Inferior parietal cortex (tissue), 1 donor: ENCODE results near the gene DNAL1.
"Not testable (repeated sequence)": the region's sequence is repeated elsewhere in the genome, so short reads cannot be mapped to it uniquely, and the experiment has no call there.

Source experiments
- DNase-seq: peaks from one replicate; pipeline ENCODE4 v3.0.0-alpha.2; 2016; ENCODE audit errors: extremely low spot score

DNAL1 gene

DNA sequence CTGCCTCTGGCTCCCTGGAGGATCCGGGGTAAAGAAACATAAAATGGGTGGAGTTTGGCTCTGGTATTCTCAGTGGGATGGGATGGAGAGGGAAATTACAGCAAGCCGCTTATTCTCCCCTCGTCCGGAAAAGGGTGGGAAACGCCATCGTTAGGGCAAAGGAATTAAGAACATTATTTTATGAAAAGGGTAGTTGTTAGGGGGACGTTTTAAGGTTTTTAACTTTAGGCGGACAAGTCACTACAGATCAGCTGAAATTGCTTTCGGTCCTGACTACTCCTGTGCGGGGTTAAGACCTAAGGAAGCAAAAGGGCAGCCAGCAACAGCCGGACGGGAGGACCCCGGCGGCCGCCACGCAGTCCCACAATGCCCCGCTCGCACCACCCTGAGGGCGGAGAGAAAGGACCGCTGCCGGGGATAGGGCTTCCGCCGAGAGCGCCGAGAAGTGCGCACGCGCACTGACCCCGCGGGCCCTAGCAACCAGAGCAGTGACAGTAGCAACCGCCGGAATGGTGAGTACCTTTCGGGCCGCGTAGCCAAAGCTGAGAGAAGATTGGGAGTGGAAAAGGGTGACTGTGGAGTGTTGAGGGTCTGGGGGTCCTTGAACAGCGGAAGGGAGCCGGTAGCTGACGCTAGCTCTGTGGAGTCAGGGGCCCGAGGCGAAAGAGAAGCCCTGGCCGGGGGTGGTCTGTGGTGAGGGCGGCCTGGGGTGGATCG is at the start of gene DNAL1:
Gene DNAL1, plus strand, starts transcription at position 456 of the 717 bp plus-strand sequence. Its CDS starts 54 bp downstream, at position 510.
- DNase-seq = peak; percentile 91

DNA sequence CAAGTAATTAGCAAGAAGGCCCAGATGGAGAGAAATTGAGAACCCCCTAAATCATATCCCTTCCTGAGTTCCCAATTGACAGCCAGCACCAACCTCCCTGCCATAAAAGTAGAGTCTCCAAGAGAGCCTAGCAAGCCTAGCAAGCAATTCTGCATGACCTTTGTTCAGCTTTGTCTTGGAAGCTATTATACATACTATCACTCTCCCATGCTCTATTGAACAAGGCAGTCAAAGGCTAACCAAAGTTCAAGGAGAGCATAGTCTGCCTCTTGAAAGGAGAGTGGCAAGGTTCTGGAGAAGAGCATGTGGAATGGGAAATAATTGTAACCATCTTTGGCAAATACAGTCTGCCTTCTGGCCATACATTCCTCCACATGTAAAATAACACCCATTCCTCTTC is 45.3 kb upstream of the DNAL1 start:
- no peak for DNase-seq

DNA sequence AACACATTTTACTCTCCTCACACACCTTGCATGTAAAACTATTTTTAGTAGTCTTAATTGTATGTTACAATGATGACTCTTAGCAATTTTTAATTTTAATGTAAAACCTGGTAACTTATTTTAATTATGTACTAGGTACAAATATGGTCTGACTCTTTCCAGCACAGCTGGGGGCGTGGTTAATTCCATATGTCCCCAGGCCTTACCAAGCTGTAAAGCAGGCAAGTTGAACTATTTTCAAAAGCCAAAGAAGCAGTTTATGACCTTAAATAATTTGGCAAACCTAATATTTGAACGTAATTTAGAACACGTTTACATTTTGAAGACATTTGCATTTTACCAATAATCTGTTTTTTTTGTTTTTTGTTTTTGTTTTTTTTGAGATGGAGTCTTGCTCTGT is 41.8 kb upstream of the DNAL1 start:
- no peak for DNase-seq

GRCh38 chr14:73606271-73606670 is 38.5 kb upstream of the DNAL1 start:
- no peak for DNase-seq

DNA sequence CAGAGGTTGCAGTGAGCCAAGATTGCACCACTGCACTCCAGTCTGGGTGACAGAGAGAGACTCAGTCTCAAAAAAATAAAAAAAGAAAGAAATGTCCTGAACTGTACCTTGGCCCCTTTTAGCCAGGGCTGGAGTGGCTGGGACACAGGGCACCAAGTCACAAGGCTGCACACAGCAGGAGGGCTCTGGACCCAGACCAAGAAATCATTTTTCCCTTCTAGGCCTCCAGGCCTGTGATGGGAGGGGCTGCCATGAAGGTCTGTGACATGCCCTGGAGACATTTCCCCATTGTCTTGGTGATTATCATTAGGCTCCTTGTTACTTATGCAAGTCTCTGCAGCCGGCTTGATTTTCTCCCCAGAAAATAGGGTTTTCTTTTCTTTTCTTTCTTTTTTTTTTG is 37.5 kb upstream of the DNAL1 start:
- no peak for DNase-seq

DNA sequence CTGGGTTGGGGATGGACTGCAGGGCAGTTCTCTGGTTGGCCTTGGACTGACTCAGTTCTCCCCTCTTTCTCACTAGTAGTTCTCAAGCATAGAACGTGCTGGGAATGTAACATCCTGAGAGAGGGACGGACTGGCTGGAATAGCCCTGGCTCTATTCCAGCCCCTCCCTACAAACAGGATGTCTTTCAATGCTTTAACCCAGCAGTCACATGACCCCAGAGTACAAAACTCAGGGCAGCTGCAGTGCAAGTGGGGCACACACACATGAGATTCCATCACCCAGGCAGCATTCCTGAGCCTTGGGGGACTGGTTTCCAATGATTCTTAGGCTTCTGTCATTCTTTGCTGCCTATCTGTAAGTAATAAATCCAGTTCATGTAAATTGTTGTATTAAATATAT is 34.1 kb upstream of the DNAL1 start:
- no peak for DNase-seq

- peak; percentile 57 for DNase-seq
These were observed 32.3 kb upstream of the DNAL1 start, which contains the start of gene ACOT6 for GRCh38 chr14:73612339-73613045. Gene ACOT6 (plus strand): TSS chr14:73612517. CDS start chr14:73612572, 55 bp downstream.

- peak; percentile 34 for DNase-seq
These were observed 31.8 kb upstream of the DNAL1 start for GRCh38 chr14:73613046-73613383.

DNA sequence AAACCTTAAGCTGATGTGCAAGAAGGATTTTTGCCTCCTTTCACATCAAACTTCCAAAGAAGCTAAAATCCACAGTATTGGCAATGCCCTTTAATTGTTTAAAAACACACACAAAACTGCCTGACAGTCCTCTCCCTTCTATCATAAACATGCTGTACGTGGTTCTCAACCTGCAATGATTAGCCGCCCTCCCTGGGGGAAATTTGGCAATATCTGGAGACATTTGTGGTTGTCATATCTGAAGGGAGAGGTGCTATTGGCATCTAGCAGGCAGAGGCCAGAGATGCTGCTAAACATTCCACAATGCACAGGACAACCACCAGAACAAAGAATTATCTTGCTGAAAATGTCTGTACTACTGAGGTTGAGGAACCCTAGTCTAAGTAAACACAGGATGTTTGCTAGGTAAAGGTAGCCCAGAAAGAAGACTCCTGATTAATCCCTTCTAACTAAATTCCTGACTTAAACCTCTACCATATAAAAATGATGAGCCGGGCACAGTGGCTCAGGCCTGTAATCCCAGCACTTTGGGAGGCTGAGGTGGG is 31.3 kb upstream of the DNAL1 start:
- no peak for DNase-seq

DNA sequence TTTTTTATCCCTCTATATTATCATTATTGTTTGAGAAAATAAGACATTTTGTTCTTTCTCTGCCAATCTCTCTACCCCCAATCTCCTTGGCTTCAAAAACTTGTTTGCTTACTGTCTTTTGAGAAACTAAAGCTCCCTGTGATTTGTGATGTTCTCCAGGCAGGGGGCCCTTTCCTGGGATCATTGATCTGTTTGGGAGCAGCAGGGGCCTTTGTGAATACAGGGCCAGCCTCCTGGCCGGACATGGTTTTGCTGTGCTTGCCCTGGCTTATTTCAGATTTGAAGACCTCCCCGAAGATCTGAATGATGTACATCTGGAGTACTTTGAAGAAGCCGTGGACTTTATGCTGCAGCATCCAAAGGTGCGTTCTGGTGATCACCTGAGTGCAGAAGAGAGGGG is 28.0 kb upstream of the DNAL1 start:
- DNase-seq = no peak

- DNase-seq = no peak
These were observed 25.3 kb upstream of the DNAL1 start for GRCh38 chr14:73619524-73619923.

DNA sequence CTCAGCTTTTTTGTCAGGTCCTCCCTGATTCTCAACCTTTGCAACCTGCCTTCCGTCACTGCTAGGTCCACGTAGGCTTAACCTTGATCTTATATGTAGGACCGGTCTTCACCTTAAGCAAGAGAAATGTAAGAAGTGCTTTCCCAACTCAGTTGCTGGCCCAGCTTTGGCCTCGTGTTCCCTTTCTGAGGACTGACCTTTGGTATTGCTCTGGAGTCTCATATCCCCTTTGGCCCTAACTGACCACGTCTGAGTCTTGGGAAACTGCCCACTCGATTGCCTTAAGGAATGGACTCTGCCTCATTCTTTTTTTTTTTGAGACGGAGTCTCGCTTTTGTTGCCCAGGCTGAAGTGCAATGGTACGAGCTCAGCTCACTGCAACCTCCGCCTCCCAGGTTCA is 24.5 kb upstream of the DNAL1 start:
- no peak for DNase-seq

DNA sequence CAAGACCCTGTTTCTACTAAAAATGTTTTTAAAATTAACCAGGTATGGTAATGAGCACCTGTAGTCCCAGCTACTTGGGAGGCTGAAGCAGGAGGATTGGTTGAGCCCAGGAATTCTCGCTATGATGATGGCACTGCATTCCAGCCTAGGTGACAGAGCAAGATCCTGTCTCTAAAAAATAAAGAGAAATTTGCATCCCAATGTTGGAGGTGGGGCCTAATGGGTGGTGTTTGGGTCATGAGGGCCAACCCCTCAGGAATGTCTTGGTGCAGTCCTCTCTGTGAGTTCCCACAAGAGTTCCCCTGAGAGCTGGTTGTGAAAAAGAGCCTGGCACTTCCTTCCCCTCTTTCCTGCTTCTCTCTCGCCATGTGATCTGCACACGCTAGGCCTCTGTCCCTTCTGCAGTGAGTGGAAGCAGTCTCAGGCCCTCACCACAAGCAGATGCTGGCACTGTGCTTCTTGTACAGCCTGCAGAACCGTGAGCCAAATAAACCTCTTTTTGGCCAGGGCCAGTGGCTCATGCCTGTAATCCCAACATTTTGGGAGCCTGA is 21.2 kb upstream of the DNAL1 start:
- no peak for DNase-seq

DNA sequence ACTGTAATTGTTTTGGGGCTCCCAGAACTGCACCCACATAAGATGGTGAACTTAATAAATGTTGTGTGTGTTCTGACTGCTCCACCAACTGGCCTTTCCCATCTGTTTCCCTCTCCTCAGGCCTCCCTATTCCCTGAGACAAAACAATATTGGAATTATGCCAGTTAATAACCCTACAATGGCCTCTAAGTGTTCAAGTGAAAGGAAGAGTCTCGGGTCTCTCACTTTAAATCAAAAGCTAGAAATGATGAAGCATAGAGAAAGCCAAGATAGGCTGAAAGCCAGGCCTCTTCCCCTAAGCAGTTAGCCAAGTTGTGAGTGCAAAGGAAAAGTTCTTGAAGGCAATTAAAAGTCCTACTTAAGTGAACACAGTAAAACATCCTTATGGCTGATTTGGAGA is 19.1 kb upstream of the DNAL1 start:
- no peak for DNase-seq

- DNase-seq = no peak
These were observed 17.6 kb upstream of the DNAL1 start for GRCh38 chr14:73627151-73627558.

- DNase-seq = no peak
These were observed 14.6 kb upstream of the DNAL1 start for GRCh38 chr14:73630009-73630780.

DNA sequence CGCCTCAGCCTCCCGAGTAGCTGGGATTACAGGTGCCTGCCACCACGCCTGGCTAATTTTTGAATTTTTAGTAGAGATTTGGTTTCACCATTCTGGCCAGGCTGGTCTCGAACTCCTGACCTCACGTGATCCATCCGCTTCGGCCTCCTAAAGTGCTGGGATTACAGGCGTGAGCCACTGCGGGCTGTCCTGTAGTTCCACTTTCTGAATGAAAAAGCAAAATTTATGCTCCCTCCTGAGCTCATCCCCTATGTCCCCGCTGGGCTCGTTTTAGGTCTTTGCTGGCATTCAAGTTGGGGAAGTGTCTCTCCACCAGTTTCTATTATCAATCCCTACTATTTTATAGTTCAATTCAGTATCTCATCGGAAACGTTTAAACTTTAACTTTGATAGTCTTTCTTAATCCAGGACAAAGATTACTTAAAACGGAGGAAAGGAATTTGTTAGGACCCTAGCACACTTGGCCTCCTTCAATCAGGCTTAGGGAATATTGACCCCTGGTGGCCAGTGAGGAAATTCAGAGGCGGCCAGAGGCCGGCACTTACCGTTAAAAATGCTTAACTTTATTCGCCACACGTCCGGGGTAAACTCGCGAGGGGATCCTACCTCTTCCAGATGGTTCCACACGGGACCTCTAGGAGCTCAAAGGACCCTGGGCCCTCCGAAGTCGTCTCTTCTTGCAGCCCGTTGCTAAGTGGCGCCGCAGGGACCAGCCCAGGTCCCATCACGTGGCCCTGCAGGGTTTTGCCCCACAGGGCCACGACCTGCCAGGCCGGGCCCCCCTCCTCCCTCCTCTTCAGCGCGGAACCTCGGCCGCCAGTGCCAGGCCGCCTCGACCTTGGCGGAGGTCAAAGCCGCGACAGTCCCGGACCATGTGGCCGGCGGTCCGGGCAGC is 11.4 kb upstream of the DNAL1 start:
- peak; percentile 83 for DNase-seq

DNA sequence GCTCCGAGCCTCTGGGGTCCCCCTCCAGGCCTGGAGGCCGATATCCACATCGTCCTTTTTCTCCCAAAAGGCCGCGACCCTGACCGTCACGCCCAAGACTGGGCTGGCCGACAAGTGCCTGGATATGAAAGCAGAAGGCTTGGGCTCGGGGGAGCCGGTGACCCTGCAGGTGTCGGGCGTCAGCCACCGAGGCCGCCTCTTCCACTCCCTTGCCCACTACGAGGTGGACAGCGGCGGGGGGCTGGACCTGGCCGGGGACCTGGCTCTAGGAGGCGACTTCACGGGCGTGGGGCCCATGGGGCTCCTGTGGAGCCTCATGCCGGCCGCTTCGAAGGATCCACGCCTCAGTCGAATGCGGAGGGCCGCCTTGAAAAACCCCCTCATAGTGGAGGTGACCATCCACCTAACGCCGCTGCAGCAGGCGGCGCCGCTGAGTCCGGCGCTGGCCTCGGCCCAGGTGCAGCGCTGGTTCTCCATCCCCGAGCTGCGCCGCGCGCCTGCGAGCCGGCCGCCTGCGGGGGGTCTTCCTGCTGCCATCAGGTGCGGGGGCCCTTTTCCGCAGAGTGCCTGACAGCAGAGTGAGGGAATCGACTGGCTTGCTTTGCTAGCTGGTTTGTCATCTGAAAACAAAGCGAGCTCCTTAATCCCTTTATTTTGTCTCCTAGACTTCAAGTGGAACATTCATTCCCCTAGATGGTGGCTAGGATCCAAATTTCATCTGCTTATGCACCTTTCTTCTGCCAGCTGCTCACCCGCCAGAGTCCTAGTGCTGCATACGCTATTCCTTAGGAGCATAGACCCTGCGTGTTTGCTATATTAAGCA is 10.6 kb upstream of the DNAL1 start:
- peak; percentile 34 for DNase-seq

DNA sequence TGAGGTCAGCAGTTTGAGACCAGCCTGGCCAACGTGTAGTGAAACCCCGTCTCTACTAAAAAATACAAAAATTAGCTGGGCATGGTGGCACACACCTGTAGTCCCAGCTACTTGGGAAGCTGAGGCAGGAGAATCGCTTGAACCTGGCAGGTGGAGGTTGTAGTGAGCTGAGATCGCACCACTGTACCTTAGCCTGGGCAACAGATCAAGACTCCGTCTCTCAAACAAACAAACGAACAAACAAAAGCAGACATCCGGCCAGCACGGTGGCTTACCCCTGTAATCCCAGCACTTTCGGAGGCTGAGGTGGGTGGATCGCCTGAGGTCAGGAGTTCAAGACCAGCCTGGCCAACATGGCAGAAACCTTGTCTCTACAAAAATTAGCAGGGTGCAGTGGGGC is 8.4 kb upstream of the DNAL1 start:
- DNase-seq = not testable (repeated sequence)

DNA sequence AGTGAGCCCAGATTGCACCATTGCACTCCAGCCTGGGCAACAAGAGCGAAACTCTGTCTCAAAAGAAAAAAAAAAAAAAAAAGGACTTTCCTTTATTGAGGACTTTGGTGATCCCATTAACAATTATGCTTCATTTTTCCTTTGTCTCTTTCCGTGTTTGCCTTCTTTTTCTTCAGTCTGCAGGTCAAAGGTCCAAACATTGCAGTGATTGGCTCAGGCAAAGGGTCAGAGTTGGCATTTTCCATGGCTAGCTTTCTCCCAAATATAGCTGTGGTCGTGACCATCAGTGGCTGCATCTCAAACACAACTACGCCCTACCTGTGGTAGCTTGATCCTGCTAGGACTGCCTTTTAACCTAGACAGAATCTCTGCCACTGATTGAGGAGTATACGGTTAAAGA is 7.0 kb upstream of the DNAL1 start:
- DNase-seq = no peak
